GM06990 (cell line): ENCODE measurements around the gene EEF1A1.
"Not testable (repeated sequence)": the region's sequence is repeated elsewhere in the genome, so short reads cannot be mapped to it uniquely, and the experiment has no call there.

Experiments used
- DNase-seq: peaks from one replicate; pipeline ENCODE4 v3.0.0-alpha.2; 2011; ENCODE audit not compliant: insufficient read length; ENCODE audit errors: extremely low read depth
- H3K27me3 ChIP-seq: replicated peaks from 2 replicates; pipeline ENCODE4 v1.6.0; 2011; ENCODE audit warnings: low read length; ENCODE audit not compliant: control insufficient read depth, insufficient read depth
- H3K36me3 ChIP-seq: 2 replicates; pipeline ENCODE4 v1.5.1; 2011; ENCODE audit warnings: low read length; ENCODE audit not compliant: control insufficient read depth, insufficient read depth
- H3K4me3 ChIP-seq: replicated peaks from 2 replicates; pipeline ENCODE4 v1.5.1; 2011; ENCODE audit warnings: low read depth, mild to moderate bottlenecking, control low read depth, low read length
- TF ChIP-seq, protein P1 (sequence below): IDR thresholded peaks from 2 replicates; pipeline ENCODE4 v1.5.1; 2011; ENCODE audit warnings: low read length, control low read depth, mild to moderate bottlenecking, inconsistent platforms; ENCODE audit not compliant: insufficient read depth, poor library complexity, severe bottlenecking

The EEF1A1 gene

DNA sequence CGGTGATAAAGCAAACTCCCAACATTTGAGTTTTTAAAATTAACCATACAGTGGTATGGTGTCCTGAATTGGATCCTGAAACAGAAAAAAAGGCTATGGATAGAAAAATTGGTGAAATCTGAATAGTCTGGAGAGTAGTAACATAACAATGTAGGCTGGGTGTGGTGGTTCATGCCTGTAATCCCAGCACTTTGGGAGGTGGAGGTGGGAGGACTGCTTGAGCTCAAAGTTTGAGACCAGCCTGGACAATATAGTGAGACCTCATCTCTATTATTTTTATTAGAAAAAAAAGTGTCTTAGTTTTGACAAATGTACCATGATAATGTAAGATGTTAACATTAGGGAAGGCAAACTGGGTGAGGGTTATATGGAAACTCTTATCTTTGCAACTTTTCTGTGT, 11.0 kb downstream of the EEF1A1 start:
- no peak for DNase-seq
- TF ChIP-seq, protein P1, sequence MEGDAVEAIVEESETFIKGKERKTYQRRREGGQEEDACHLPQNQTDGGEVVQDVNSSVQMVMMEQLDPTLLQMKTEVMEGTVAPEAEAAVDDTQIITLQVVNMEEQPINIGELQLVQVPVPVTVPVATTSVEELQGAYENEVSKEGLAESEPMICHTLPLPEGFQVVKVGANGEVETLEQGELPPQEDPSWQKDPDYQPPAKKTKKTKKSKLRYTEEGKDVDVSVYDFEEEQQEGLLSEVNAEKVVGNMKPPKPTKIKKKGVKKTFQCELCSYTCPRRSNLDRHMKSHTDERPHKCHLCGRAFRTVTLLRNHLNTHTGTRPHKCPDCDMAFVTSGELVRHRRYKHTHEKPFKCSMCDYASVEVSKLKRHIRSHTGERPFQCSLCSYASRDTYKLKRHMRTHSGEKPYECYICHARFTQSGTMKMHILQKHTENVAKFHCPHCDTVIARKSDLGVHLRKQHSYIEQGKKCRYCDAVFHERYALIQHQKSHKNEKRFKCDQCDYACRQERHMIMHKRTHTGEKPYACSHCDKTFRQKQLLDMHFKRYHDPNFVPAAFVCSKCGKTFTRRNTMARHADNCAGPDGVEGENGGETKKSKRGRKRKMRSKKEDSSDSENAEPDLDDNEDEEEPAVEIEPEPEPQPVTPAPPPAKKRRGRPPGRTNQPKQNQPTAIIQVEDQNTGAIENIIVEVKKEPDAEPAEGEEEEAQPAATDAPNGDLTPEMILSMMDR: no peak
- no peaks in the 10 kb centered on the region for H3K36me3 ChIP-seq
- H3K27me3 ChIP-seq: no peaks in the 10 kb centered on the region
- H3K4me3 ChIP-seq: no peak overlapping the region

DNA sequence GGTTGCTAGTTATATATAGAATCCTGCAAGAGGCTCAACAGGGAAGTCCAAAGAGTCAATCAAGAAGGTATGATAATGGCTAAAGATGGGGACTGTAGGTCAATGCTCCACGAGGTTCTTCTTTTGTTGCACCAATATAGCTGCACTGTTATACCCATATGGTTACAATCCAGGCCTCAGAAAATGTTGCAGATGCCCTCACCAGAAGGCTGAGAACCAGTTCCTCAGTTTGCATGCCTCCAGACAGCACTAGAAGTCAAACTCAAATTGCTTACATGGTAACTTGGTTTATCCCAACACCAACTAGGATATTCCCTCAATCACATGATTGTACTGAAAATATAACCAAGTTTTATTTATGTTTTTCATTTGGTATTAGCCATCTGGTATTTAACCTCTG, 12.1 kb downstream of the EEF1A1 start:
- Histone ChIP-seq H3K4me3 (no peak overlapping the region), H3K36me3 (peaks cover 1% of the 10 kb centered on the region; the same call in 1 of the 2 replicates), H3K27me3 (no peaks in the 10 kb centered on the region)
- TF ChIP-seq, protein P1: no peak
- no peak for DNase-seq

DNA sequence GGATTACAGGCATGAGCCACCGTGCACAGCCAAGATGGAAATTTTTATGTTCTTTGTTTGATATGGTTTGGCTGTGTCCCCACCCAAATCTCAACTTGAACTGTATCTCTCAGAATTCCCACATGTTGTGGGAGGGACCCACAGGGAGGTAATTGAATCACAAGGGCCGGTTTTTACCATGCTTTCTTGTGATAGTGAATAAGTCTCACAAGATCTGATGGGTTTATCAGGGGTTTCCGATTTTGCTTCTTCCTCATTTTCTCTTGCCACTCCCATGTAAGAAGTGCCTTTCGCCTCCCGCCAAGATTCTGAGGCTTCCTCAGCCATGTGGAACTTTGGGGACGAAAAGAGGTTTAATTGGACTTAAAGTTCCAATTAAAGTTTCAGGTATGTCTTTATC, 14.6 kb downstream of the EEF1A1 start:
- TF ChIP-seq, protein P1: no peak
- DNase-seq: no peak
- peaks cover 3% of the 10 kb centered on the region; the same call in 1 of the 2 replicates for H3K36me3 ChIP-seq
- no peak overlapping the region for H3K4me3 ChIP-seq
- H3K27me3 ChIP-seq: no peaks in the 10 kb centered on the region

GRCh38 chr6:73505705-73506104, 15.1 kb downstream of the EEF1A1 start:
- H3K4me3 ChIP-seq, DNase-seq, H3K36me3 ChIP-seq, H3K27me3 ChIP-seq: not testable (repeated sequence)

GRCh38 chr6:73505142-73505541, 15.7 kb downstream of the EEF1A1 start:
- Histone ChIP-seq H3K4me3 (no peak overlapping the region), H3K36me3 (peaks cover 3% of the 10 kb centered on the region; the same call in 1 of the 2 replicates), H3K27me3 (no peaks in the 10 kb centered on the region)
- TF ChIP-seq, protein P1: no peak
- DNase-seq: no peak

DNA sequence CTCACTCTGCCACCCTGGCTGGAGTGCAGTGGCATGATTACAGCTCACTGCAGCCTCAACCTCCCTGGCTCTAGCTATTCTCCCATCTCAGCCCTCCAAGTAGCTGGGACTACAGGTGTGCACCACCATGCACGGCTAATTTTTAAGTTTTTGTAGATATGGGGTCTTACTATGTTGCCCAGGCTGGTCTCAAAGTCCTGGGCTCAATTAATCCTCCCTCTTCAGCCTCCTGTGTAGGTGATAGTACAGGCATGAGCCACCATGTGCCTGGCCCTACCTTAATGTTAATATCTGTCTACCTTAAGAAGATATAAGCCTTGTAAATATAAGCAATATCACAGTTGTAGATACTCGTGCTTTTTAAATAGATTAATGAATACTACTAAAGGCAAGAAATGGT, 16.7 kb downstream of the EEF1A1 start:
- Histone ChIP-seq H3K4me3 (no peak overlapping the region), H3K27me3 (no peaks in the 10 kb centered on the region), H3K36me3 (peaks cover 3% of the 10 kb centered on the region; the same call in 1 of the 2 replicates)
- TF ChIP-seq, protein P1: no peak
- no peak for DNase-seq
